HepG2 (cell line): ENCODE data around the gene KRT27.

ENCODE experiments used
- EZH2 ChIP-seq: conservative IDR thresholded peaks from 2 replicates; pipeline ENCODE4 v1.6.1; 2012; ENCODE audit warnings: mild to moderate bottlenecking, low read depth, low read length, moderate library complexity
- MAFG ChIP-seq: sonication (generic); formaldehyde crosslinking; IDR thresholded peaks from 2 replicates; pipeline ENCODE4 v1.5.1; 2020; ENCODE audit warnings: mild to moderate bottlenecking, missing genetic modification reagents
- RXRB ChIP-seq: IDR thresholded peaks from 2 replicates; pipeline ENCODE4 v1.6.1; 2016; ENCODE audit warnings: borderline replicate concordance, missing genetic modification reagents, missing compliant biosample characterization
- SAFB2 ChIP-seq: sonication (generic); formaldehyde crosslinking; IDR thresholded peaks from 2 replicates; pipeline ENCODE4 v1.5.1; 2020; ENCODE audit warnings: missing genetic modification reagents, low read depth, mild to moderate bottlenecking, borderline replicate concordance
- THAP11 ChIP-seq: IDR thresholded peaks from 2 replicates; pipeline ENCODE4 v1.6.1; 2016; ENCODE audit warnings: missing biosample characterization, missing genetic modification reagents
- ZNF17 ChIP-seq: sonication (generic); formaldehyde crosslinking; IDR thresholded peaks from 2 replicates; pipeline ENCODE4 v1.5.0; 2020; ENCODE audit warnings: mild to moderate bottlenecking, missing genetic modification reagents
- ZZZ3 ChIP-seq: sonication (generic); formaldehyde crosslinking; IDR thresholded peaks from 2 replicates; pipeline ENCODE4 v1.4.0; 2020; ENCODE audit warnings: missing genetic modification reagents, mild to moderate bottlenecking, borderline replicate concordance
- TF ChIP-seq, protein P1 (sequence below): sonication (generic); formaldehyde crosslinking; IDR thresholded peaks from 2 replicates; pipeline ENCODE4 v1.8.1; 2023; ENCODE audit warnings: mild to moderate bottlenecking, inconsistent platforms, moderate library complexity, missing genetic modification reagents, borderline replicate concordance
- TF ChIP-seq, protein P2 (sequence below): sonication (generic); formaldehyde crosslinking; IDR thresholded peaks from 2 replicates; pipeline ENCODE4 v1.5.0; 2020; ENCODE audit warnings: mild to moderate bottlenecking, missing genetic modification reagents, moderate library complexity

DNA sequence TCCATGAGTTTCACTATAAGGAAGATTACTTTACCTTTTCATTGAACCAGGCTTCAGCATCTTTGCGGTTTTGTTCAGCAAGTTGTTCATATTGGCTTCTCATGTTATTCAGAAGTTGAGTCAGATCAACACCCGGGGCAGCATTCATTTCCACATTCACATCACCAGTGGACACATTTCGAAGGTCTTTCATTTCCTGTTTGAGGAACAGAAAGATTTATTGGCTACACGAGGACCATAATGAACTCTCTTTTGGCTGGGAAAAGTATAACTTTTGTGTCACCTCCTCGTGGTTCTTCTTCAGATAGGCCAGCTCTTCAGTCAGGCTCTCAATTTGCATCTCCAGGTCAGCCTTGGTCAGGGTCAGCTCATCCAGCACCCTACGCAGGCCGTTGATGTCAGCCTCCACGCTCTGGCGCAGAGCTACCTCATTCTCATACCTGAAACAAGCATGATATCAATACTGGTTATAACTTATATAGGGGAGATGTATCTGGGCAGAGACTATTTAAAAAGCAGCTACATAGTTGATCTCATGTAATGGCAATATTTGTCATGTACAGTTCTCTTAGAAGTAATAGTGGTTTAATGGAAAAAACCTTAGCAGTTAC, 38.0 kb upstream of the KRT27 start:
- TF ChIP-seq, protein P1, sequence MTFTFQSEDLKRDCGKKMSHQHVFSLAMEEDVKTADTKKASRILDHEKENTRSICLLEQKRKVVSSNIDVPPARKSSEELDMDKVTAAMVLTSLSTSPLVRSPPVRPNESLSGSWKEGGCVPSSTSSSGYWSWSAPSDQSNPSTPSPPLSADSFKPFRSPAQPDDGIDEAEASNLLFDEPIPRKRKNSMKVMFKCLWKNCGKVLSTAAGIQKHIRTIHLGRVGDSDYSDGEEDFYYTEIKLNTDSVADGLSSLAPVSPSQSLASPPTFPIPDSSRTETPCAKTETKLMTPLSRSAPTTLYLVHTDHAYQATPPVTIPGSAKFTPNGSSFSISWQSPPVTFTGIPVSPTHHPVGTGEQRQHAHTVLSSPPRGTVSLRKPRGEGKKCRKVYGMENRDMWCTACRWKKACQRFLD = no peak
- no peak for TF ChIP-seq SAFB2 (CRISPR knock-in tag)
- TF ChIP-seq, protein P2, sequence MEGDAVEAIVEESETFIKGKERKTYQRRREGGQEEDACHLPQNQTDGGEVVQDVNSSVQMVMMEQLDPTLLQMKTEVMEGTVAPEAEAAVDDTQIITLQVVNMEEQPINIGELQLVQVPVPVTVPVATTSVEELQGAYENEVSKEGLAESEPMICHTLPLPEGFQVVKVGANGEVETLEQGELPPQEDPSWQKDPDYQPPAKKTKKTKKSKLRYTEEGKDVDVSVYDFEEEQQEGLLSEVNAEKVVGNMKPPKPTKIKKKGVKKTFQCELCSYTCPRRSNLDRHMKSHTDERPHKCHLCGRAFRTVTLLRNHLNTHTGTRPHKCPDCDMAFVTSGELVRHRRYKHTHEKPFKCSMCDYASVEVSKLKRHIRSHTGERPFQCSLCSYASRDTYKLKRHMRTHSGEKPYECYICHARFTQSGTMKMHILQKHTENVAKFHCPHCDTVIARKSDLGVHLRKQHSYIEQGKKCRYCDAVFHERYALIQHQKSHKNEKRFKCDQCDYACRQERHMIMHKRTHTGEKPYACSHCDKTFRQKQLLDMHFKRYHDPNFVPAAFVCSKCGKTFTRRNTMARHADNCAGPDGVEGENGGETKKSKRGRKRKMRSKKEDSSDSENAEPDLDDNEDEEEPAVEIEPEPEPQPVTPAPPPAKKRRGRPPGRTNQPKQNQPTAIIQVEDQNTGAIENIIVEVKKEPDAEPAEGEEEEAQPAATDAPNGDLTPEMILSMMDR (CRISPR knock-in tag) = no peak
- no peak for TF ChIP-seq ZNF17
- TF ChIP-seq EZH2 = no peak
- TF ChIP-seq RXRB (CRISPR knock-in tag) = no peak
- TF ChIP-seq THAP11 (CRISPR knock-in tag) = no peak
- no peak for TF ChIP-seq ZZZ3 (CRISPR knock-in tag)
- TF ChIP-seq MAFG (CRISPR knock-in tag) = no peak
